ENCODE measurements around the gene NUMBL.

Gene NUMBL

DNA sequence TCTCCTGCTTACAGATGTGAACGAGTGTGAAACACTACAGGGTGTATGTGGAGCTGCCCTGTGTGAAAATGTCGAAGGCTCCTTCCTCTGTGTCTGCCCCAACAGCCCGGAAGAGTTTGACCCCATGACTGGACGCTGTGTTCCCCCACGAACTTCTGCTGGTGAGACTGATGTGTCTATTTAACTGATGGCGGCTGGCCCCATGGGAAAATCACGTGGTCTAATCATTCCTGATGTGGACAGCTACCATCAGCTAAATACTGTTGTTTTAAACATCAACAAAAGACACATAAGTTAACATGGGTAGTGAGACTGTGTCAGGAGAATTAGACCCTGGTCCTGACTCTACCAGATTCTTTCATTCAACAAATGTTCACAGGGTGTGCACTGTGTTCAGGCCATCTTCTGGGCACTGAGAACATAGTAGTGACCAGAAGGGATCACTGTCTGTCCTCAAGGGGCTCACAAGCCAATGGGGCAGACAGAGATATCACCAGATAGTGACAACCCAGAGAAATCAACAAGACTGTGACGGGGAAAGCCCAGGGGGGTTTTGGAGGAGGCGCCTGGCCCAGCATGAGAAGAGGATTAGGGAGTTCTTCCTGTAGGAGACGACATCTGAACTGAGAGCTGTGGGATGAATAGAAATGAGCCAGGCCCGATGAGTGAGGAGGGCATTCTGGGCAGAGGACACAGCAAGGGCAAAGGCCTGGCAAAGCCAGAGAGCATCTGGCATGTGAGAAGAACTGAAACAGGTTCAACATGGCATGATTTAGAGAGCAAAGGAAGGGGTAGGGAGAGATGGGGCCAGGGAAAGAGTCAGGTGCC lies 70.9 kb downstream of the NUMBL start:
- TF ChIP-seq CTCF (conservative IDR thresholded peaks at IDR 0.05; ENCODE audit: low read length) = no peak
- no peak for DNase-seq (ENCODE audit: low read depth)
- no peak overlapping the region for H3K4me3 ChIP-seq (ENCODE audit: low read length)

- no peak overlapping the region for H3K4me3 ChIP-seq (ENCODE audit: low read length)
- no peak for DNase-seq (ENCODE audit: low read depth)
- TF ChIP-seq CTCF (conservative IDR thresholded peaks at IDR 0.05; ENCODE audit: low read length) = no peak
These were observed 72.5 kb downstream of the NUMBL start for GRCh38 chr19:40617961-40618360.

GRCh38 chr19:40616941-40617340 lies 73.5 kb downstream of the NUMBL start:
- DNase-seq (ENCODE audit: low read depth) = no peak
- no peak for TF ChIP-seq CTCF (conservative IDR thresholded peaks at IDR 0.05; ENCODE audit: low read length)
- no peak overlapping the region for H3K4me3 ChIP-seq (ENCODE audit: low read length)

- no peak for DNase-seq (ENCODE audit: low read depth)
These were observed 74.3 kb downstream of the NUMBL start for GRCh38 chr19:40616178-40616577.

More at GRCh38 chr19:40616178-40616577, 74.3 kb downstream of the NUMBL start:
- H3K4me3 ChIP-seq (ENCODE audit: low read length) = no peak overlapping the region
- TF ChIP-seq CTCF (conservative IDR thresholded peaks at IDR 0.05; ENCODE audit: low read length) = no peak
